Left ventricle myocardium inferior (tissue), 1 donor: ENCODE results near the gene L3MBTL4. TPM values are rescaled to one million over a fixed set of nuclear protein-coding genes. Genes with fewer than 3 reads are reported as not detected.

Source experiments
- DNase-seq: peaks from one replicate; pipeline ENCODE4 v3.0.0-alpha.2; 2020
- H3K27ac ChIP-seq: fragments of 200-600 bp; replicated peaks from 2 replicates; pipeline ENCODE4 v1.8.0; 2021
- H3K27me3 ChIP-seq: fragments of 200-600 bp; 2 replicates; pipeline ENCODE4 v1.8.0; 2021; ENCODE audit warnings: low read depth
- H3K36me3 ChIP-seq: fragments of 200-600 bp; 2 replicates; pipeline ENCODE4 v1.8.0; 2021
- H3K4me1 ChIP-seq: fragments of 200-600 bp; 2 replicates; pipeline ENCODE4 v1.8.0; 2021
- H3K4me3 ChIP-seq: fragments of 200-600 bp; 2 replicates; pipeline ENCODE4 v1.8.0; 2021; ENCODE audit warnings: mild to moderate bottlenecking, moderate library complexity
- H3K9me3 ChIP-seq: fragments of 200-600 bp; replicated peaks from 2 replicates; pipeline ENCODE4 v1.8.0; 2021
- CTCF ChIP-seq: fragments of 200-600 bp; IDR thresholded peaks from 2 replicates; pipeline ENCODE4 v1.8.0; 2021; ENCODE audit warnings: antibody characterized with exemption, mild to moderate bottlenecking, borderline replicate concordance
- intact Hi-C: fragments of 100-400 bp; cut with micrococcal nuclease; formaldehyde crosslinking; loops from one replicate; pipeline ENCODE4 v1.11.0; 2022
- microRNA-seq: library from miRNA; unstranded; fragments of <30 nt; microRNA quantifications from one replicate; pipeline ENCODE4 v1.2.0, GENCODE V29; 2020
- total RNA-seq: library from RNA; stranded (reverse); fragmentation: NEBNext Ultra II Directional; extraction: Animal tissue kit (Norgen Biotek cat#: 25700); gene quantifications from one replicate; pipeline ENCODE4 v1.2.1, GENCODE V29; 2021
- donor health status: DM: no; HTN: yes; CAD: no; lungs with severe emphysema.

Gene L3MBTL4
- total RNA-seq, 1 donor from 2014 or later = 3.5 TPM

GRCh38 chr18:5909125-5909524 is 505.6 kb downstream of the L3MBTL4 start:
- H3K27ac ChIP-seq = no peak overlapping the region
- intact Hi-C loops = no loop called here
- no peaks in the 10 kb centered on the region for H3K36me3 ChIP-seq
- H3K4me1 ChIP-seq = no peaks in the 10 kb centered on the region
- TF ChIP-seq CTCF = no peak
- no peak overlapping the region for H3K4me3 ChIP-seq
- no peaks in the 10 kb centered on the region for H3K9me3 ChIP-seq
- H3K27me3 ChIP-seq = peaks cover 38% of the 10 kb centered on the region
- DNase-seq = no peak

Small RNA genes lying within 50 kb of the gene (microRNA-seq; reads per million reads assigned to microRNA genes)
- not detected for gene MIR4317
